Ovary (tissue), 3 donors: ENCODE results near the gene CEP112.

ENCODE experiments used
- EP300 ChIP-seq: sonication (generic); formaldehyde crosslinking; IDR thresholded peaks from one replicate; pipeline ENCODE4 v1.6.1; 2017; ENCODE audit warnings: antibody characterized with exemption
- TF ChIP-seq, protein P1 (sequence below), 3 donors: fragments of 450-650 bp in 2 of 3; fragments of 200-600 bp in 1 of 3; IDR thresholded peaks; one replicate each; pipeline versions ENCODE4 v1.5.1 to v1.8.0; 2016 to 2022; ENCODE audit warnings: antibody characterized with exemption in 3 of 3, mild to moderate bottlenecking in 1 of 3
- donor health status: DM: no; HTN: no; CAD: no.

GRCh38 chr17:65711671-65712276, 480.2 kb downstream of the CEP112 start:
- TF ChIP-seq, protein P1, sequence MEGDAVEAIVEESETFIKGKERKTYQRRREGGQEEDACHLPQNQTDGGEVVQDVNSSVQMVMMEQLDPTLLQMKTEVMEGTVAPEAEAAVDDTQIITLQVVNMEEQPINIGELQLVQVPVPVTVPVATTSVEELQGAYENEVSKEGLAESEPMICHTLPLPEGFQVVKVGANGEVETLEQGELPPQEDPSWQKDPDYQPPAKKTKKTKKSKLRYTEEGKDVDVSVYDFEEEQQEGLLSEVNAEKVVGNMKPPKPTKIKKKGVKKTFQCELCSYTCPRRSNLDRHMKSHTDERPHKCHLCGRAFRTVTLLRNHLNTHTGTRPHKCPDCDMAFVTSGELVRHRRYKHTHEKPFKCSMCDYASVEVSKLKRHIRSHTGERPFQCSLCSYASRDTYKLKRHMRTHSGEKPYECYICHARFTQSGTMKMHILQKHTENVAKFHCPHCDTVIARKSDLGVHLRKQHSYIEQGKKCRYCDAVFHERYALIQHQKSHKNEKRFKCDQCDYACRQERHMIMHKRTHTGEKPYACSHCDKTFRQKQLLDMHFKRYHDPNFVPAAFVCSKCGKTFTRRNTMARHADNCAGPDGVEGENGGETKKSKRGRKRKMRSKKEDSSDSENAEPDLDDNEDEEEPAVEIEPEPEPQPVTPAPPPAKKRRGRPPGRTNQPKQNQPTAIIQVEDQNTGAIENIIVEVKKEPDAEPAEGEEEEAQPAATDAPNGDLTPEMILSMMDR (IDR thresholded peaks at IDR 0.05) = no peak
- TF ChIP-seq EP300 = no peak
